Stimulated activated naive B cell treated with anti-CD40 and anti-IgM and Interleukin-4, amounts not matched to agents 10 μg/mL and 1 μg/mL and 100 μg/mL, for 72 hours (primary cell): ENCODE data around the gene PRKG1.
A peak's percentile ranks its signal among the peaks of the same experiment; 100 is the strongest.
"Not testable (repeated sequence)": the region's sequence is repeated elsewhere in the genome, so short reads cannot be mapped to it uniquely, and the experiment has no call there.

ENCODE experiments used
- ATAC-seq, 2 donors: fragments of 150-1000 bp; cut with Tn5 transposase; replicated peaks; 2 replicates each; pipeline ENCODE4 v1.10.0; 2021; ENCODE audit warnings: moderate library complexity in 1 of 2
- DNase-seq: peaks from one replicate; pipeline ENCODE4 v3.0.0; 2021
- H3K27ac Mint-ChIP-seq: one replicate; pipeline ENCODE4 v1.8.0; 2022; ENCODE audit warnings: mild to moderate bottlenecking, mixed read lengths
- H3K27me3 Mint-ChIP-seq, 2 donors: one replicate each; pipeline ENCODE4 v1.8.0; 2022; ENCODE audit warnings: mixed read lengths in 2 of 2
- H3K36me3 Mint-ChIP-seq, 2 donors: one replicate each; pipeline ENCODE4 v1.8.0; 2022; ENCODE audit warnings: mixed read lengths in 2 of 2, mild to moderate bottlenecking in 1 of 2
- H3K4me1 Mint-ChIP-seq, 2 donors: one replicate each; pipeline ENCODE4 v1.8.0; 2022; ENCODE audit warnings: mixed read lengths in 2 of 2, mild to moderate bottlenecking in 1 of 2
- H3K4me3 Mint-ChIP-seq, 2 donors: one replicate each; pipeline ENCODE4 v1.8.0; 2022; ENCODE audit warnings: mild to moderate bottlenecking in 2 of 2, mixed read lengths in 2 of 2, moderate library complexity in 1 of 2
- H3K9me3 Mint-ChIP-seq, 2 donors: one replicate each; pipeline ENCODE4 v1.8.0; 2022; ENCODE audit warnings: mixed read lengths in 2 of 2, mild to moderate bottlenecking in 1 of 2

The PRKG1 gene

DNA sequence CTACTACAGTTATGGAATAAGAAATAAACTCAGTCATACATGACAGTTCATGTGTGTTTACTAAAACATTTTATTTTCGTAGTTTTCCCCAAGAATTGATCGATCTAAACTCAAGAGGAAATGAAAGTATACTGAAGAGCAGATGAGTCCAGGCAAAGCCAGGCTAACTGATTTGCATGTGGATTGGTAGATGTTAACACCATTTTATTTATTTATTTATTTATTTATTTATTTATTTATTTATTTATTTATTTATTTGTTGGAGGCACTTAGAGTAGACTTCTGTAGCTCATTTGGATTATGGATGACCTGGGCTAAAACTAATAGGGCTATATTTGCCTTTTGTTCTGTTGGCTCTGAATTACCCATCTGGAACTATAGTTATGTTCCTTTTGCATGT, 1171.3 kb downstream of the PRKG1 start:
- no peaks in the 10 kb centered on the region for H3K4me1 Mint-ChIP-seq
- no peaks in the 10 kb centered on the region for H3K36me3 Mint-ChIP-seq
- ATAC-seq (no peak), DNase-seq (no peak)
- H3K9me3 Mint-ChIP-seq, result no peaks in the 10 kb centered on the region
- H3K27ac Mint-ChIP-seq, result no peak overlapping the region
- H3K27me3 Mint-ChIP-seq, result peaks cover 0 to 4% of the 10 kb centered on the region in 2 donors
- no peak overlapping the region for H3K4me3 Mint-ChIP-seq

DNA sequence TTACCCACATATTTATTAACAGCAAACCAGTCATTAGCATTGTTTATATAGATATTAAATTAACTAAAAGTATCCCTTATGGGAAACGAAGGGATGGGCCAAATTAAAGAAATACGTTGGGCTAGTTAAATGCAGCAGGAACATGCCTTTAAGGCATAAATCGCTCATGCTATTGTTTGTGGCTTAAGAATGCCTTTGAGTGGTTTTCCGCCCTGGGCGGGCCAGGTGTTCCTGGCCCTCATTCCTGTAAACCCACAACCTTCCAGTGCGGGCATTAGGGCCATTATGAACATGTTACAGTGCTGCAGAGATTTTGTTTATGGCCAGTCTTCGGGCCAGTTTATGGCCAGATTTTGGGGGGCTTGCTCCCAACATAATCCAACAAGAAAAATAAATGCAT, 1173.6 kb downstream of the PRKG1 start:
- not testable (repeated sequence) for H3K27me3 Mint-ChIP-seq, ATAC-seq, H3K27ac Mint-ChIP-seq, H3K4me3 Mint-ChIP-seq, H3K9me3 Mint-ChIP-seq, H3K36me3 Mint-ChIP-seq, H3K4me1 Mint-ChIP-seq, DNase-seq

GRCh38 chr10:52248697-52249306, 1174.5 kb downstream of the PRKG1 start:
- no peaks in the 10 kb centered on the region for H3K36me3 Mint-ChIP-seq
- DNase-seq (no peak), ATAC-seq (no peak)
- no peaks in the 10 kb centered on the region for H3K9me3 Mint-ChIP-seq
- H3K27ac Mint-ChIP-seq, result no peak overlapping the region
- H3K27me3 Mint-ChIP-seq, result peaks cover 0 to 4% of the 10 kb centered on the region in 2 donors
- no peaks in the 10 kb centered on the region for H3K4me1 Mint-ChIP-seq
- no peak overlapping the region for H3K4me3 Mint-ChIP-seq

- H3K27me3 Mint-ChIP-seq, result peaks cover 0 to 4% of the 10 kb centered on the region in 2 donors
- no peak overlapping the region for H3K4me3 Mint-ChIP-seq
- H3K36me3 Mint-ChIP-seq, result no peaks in the 10 kb centered on the region
- ATAC-seq (no peak), DNase-seq (no peak)
- H3K9me3 Mint-ChIP-seq, result no peaks in the 10 kb centered on the region
- H3K4me1 Mint-ChIP-seq, result no peaks in the 10 kb centered on the region
- H3K27ac Mint-ChIP-seq, result no peak overlapping the region
Observed at GRCh38 chr10:52249850-52250395, 1175.6 kb downstream of the PRKG1 start.

DNA sequence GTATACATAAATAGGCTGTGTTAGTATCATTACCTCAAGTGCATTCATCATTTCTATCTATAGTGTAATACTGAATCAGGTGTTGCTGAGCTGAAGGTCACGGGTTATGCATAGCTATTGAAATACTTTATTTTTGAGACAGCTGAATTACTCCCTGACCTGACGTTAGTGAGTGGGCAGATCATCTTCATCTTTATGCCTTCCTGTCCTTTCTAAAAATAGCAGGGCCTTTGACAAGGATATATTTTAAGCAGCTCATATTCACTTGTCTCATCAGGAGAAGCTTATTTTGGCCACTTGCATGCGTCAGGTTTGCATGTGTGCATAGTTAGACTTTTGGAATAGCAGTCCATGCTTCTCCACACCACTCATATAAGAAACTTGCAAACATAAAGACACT, 1176.2 kb downstream of the PRKG1 start:
- H3K36me3 Mint-ChIP-seq, result no peaks in the 10 kb centered on the region
- no peaks in the 10 kb centered on the region for H3K4me1 Mint-ChIP-seq
- H3K4me3 Mint-ChIP-seq, result no peak overlapping the region
- peaks cover 0 to 4% of the 10 kb centered on the region in 2 donors for H3K27me3 Mint-ChIP-seq
- no peak overlapping the region for H3K27ac Mint-ChIP-seq
- DNase-seq (no peak), ATAC-seq (no peak)
- no peaks in the 10 kb centered on the region for H3K9me3 Mint-ChIP-seq

DNA sequence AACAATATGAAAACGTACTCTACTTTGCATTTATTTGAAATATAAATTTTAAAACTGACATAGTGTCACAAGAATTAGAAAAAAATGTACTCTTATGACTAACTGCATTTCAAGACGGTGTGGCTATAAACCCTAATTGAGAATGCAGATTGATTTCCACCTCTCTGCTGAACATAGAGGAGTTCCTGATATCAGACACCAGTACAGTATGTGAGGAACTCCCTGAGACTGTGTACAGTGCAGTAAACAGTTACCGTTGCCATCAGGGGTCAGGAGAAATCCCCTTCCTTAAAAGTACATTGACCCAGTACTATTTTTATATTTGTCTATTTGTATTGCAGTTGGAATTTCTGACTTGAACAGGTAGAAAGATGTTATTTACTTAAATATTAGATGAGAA, 1178.0 kb downstream of the PRKG1 start:
- H3K27ac Mint-ChIP-seq, result no peak overlapping the region
- ATAC-seq, result no peak
- no peaks in the 10 kb centered on the region for H3K9me3 Mint-ChIP-seq
- peaks cover 0 to 4% of the 10 kb centered on the region in 2 donors for H3K27me3 Mint-ChIP-seq
- DNase-seq, result no peak
- no peaks in the 10 kb centered on the region for H3K36me3 Mint-ChIP-seq
- H3K4me1 Mint-ChIP-seq, result peaks cover 0 to 6% of the 10 kb centered on the region in 2 donors
- no peak overlapping the region for H3K4me3 Mint-ChIP-seq

DNA sequence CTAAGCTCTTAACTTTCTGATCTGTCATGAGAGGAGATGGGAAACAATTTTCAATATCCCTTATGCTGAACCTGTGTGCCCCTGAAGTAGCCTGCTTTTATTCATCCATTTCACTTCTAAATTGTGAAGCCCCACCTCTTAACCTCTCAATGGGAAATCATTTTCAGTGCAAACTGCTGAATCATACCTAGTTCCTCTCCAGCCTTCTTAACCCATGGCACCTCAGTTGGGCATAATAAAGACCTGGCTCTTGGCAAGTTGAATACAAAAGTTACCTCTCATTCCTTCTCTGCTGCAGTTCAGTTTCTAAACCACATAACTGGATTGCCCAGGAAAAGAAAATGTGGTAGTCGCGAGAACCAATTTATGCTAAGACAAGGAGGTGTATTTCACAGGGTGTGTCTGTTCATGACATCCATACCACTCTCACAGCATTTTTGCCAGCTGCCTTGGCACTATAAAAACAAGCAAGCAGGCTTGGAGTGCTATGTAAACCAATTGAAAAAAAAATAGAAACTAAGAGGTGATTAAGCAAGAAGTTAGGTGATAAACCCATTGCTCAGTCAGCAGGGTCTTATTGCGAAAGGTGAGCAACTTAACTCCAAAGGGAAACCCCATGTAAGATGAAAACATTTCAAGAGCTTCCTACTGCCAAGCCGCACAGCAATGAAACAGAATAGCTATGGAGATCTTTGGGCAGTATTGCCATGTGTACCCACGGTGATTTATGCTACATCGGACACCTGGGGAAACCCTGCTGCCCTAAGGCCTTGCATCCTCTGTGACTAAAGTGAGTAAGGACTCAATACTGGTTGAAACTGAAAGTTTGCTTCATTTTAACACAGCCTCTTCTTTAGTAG, 1182.8 kb downstream of the PRKG1 start:
- ATAC-seq (peak; percentile 60 to 97), DNase-seq (peak; percentile 9)
- Mint-ChIP-seq H3K27ac (no peak overlapping the region), H3K4me1 (peaks cover 0 to 7% of the 10 kb centered on the region in 2 donors), H3K9me3 (no peaks in the 10 kb centered on the region), H3K27me3 (no peaks in the 10 kb centered on the region), H3K4me3 (no peak overlapping the region), H3K36me3 (no peaks in the 10 kb centered on the region)

GRCh38 chr10:52257692-52258075, 1183.4 kb downstream of the PRKG1 start:
- Mint-ChIP-seq H3K27me3 (no peaks in the 10 kb centered on the region), H3K9me3 (no peaks in the 10 kb centered on the region), H3K27ac (no peak overlapping the region), H3K4me1 (peaks cover 0 to 7% of the 10 kb centered on the region in 2 donors), H3K4me3 (no peak overlapping the region), H3K36me3 (no peaks in the 10 kb centered on the region)
- ATAC-seq (peak in 1 of 2 donors; percentile 35), DNase-seq (no peak)

GRCh38 chr10:52258799-52259425, 1184.6 kb downstream of the PRKG1 start:
- no peak for ATAC-seq
- Mint-ChIP-seq H3K4me3 (no peak overlapping the region), H3K27ac (no peak overlapping the region), H3K4me1 (peaks cover 0 to 7% of the 10 kb centered on the region in 2 donors), H3K27me3 (no peaks in the 10 kb centered on the region), H3K9me3 (no peaks in the 10 kb centered on the region), H3K36me3 (no peaks in the 10 kb centered on the region)
- no peak for DNase-seq

GRCh38 chr10:52259426-52259812, 1185.1 kb downstream of the PRKG1 start:
- H3K9me3 Mint-ChIP-seq, result no peaks in the 10 kb centered on the region
- H3K4me3 Mint-ChIP-seq, result no peak overlapping the region
- H3K4me1 Mint-ChIP-seq, result peaks cover 0 to 7% of the 10 kb centered on the region in 2 donors
- H3K27me3 Mint-ChIP-seq, result no peaks in the 10 kb centered on the region
- no peaks in the 10 kb centered on the region for H3K36me3 Mint-ChIP-seq
- no peak overlapping the region for H3K27ac Mint-ChIP-seq
- no peak for DNase-seq
- ATAC-seq, result no peak

- no peaks in the 10 kb centered on the region for H3K9me3 Mint-ChIP-seq
- DNase-seq, result no peak
Observed at GRCh38 chr10:52261362-52261761, 1187.1 kb downstream of the PRKG1 start.

GRCh38 chr10:52265131-52265926, 1191.0 kb downstream of the PRKG1 start:
- no peak for ATAC-seq
- Mint-ChIP-seq H3K4me1 (peaks cover 2 to 6% of the 10 kb centered on the region in 2 donors), H3K36me3 (no peaks in the 10 kb centered on the region), H3K9me3 (no peaks in the 10 kb centered on the region), H3K27me3 (no peaks in the 10 kb centered on the region), H3K4me3 (no peak overlapping the region), H3K27ac (no peak overlapping the region)
- no peak for DNase-seq

More at GRCh38 chr10:52261362-52261761, 1187.1 kb downstream of the PRKG1 start:
- Mint-ChIP-seq H3K4me3 (no peak overlapping the region), H3K27ac (no peak overlapping the region), H3K27me3 (no peaks in the 10 kb centered on the region), H3K4me1 (peaks cover under 1 to 7% of the 10 kb centered on the region in 2 donors), H3K36me3 (no peaks in the 10 kb centered on the region)
- ATAC-seq, result peak in 1 of 2 donors; percentile 25

DNA sequence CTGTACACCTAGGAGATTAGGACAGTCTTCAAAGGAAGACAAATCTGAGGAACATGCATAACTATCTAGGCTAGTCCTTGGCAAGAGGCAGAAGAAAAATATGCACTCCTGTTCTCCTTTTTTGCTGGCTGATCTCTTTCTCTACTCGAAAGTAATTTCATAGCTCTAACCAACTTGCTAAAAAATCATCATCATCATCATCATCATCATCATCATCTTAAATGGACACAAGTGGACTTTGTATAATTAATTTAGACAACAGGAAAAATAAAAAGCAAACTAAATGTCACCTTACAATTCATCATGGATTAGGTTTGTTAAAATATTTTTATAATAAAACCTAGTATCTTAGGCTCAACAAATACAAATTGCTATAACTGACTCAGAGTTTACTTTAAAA, 1192.6 kb downstream of the PRKG1 start:
- Mint-ChIP-seq H3K36me3 (no peaks in the 10 kb centered on the region), H3K4me1 (peaks cover 0 to 6% of the 10 kb centered on the region in 2 donors), H3K9me3 (no peaks in the 10 kb centered on the region), H3K27me3 (no peaks in the 10 kb centered on the region), H3K4me3 (no peak overlapping the region), H3K27ac (no peak overlapping the region)
- ATAC-seq (no peak), DNase-seq (no peak)

DNA sequence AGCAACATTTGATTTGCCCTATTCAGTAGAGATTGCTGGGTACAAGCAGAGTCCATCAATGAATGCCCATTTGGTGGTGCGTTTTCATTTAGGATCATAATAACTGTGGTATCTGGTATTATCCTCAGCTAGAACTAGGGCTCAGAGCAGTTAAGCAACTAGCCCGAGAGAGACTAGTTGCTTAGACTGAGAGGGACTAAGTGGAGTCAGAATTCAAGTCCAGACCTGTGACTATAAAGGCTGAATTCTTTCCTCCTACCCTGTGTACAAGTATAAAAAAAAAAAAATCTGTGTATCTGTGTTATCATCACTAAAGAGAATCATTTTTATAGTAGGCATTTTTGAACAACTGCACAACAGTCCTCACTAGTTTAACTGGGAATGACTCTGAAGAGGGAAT, 1194.5 kb downstream of the PRKG1 start:
- DNase-seq, result no peak
- peaks cover 0 to 6% of the 10 kb centered on the region in 2 donors for H3K4me1 Mint-ChIP-seq
- ATAC-seq, result no peak
- H3K36me3 Mint-ChIP-seq, result no peaks in the 10 kb centered on the region
- H3K27me3 Mint-ChIP-seq, result no peaks in the 10 kb centered on the region
- H3K4me3 Mint-ChIP-seq, result no peak overlapping the region
- H3K9me3 Mint-ChIP-seq, result no peaks in the 10 kb centered on the region
- no peak overlapping the region for H3K27ac Mint-ChIP-seq
